Endothelial cell of umbilical vein (primary cell): Measurements from ENCODE around the gene PLCG2. TPM values are rescaled to one million over a fixed set of nuclear protein-coding genes. Genes with fewer than 3 reads are reported as not detected.

ENCODE experiments used
- BruUV-seq: library from RNA; stranded (reverse); fragments of 400-500 nt; replicated peaks from 2 replicates; lab custom pipeline; 2021; lab: Mats Ljungman, UMichigan
- CTCF ChIA-PET: fragments of 300-600, 350-600 bp; sonication (Branson Sonifier 250); formaldehyde crosslinking; loops from one replicate; lab custom pipeline; 2021; ENCODE audit warnings: antibody characterized with exemption, inconsistent platforms; lab: Charles Lee
- POLR2A ChIA-PET: fragments of 300-600, 350-600 bp; sonication (Branson Sonifier 250); formaldehyde crosslinking; loops from one replicate; lab custom pipeline; 2021; ENCODE audit warnings: antibody characterized with exemption, inconsistent platforms; lab: Charles Lee
- DNase-seq: peaks from one replicate; pipeline ENCODE4 v3.0.0-alpha.2; 2011; ENCODE audit warnings: low read depth, low spot score
- FAIRE-seq: peaks from 2 replicates; lab custom pipeline; 2011; peaks lifted over from hg19 to GRCh38; lab: Jason Lieb, UNC
- H2AFZ ChIP-seq: 2 replicates; pipeline ENCODE4 v1.6.0; 2012; ENCODE audit warnings: low read depth, low read length, control low read depth, inconsistent platforms
- H3K27ac ChIP-seq: 2 replicates; pipeline ENCODE4 v1.5.1; 2011; ENCODE audit warnings: low read depth, mild to moderate bottlenecking, control low read depth, low read length, moderate library complexity; ENCODE audit not compliant: insufficient read depth
- H3K27me3 ChIP-seq, 2 experiments: 2 replicates each; pipeline versions ENCODE4 v1.6.0 to v1.6.1; 2011; ENCODE audit warnings: low read length in 2 of 2, mixed read lengths in 1 of 2; ENCODE audit not compliant: control insufficient read depth in 2 of 2, insufficient read depth in 2 of 2
- H3K36me3 ChIP-seq, 2 experiments: 2 replicates in 1 of 2; 3 replicates in 1 of 2; pipeline ENCODE4 v1.5.1; 2011; ENCODE audit warnings: low read length in 2 of 2, mild to moderate bottlenecking in 1 of 2, moderate library complexity in 1 of 2; ENCODE audit not compliant: control insufficient read depth in 2 of 2, insufficient read depth in 2 of 2; ENCODE audit errors: extremely low read depth in 1 of 2
- H3K4me1 ChIP-seq: 3 replicates; pipeline ENCODE4 v1.5.1; 2011; ENCODE audit warnings: mild to moderate bottlenecking, low read length; ENCODE audit not compliant: control insufficient read depth, insufficient read depth; ENCODE audit errors: extremely low read depth
- H3K4me2 ChIP-seq: 2 replicates; pipeline ENCODE4 v1.6.1; 2011; ENCODE audit warnings: low read length, control low read depth, mixed read lengths; ENCODE audit not compliant: insufficient read depth
- H3K4me3 ChIP-seq, 3 experiments: fragments of 200-600 bp in 1 of 3; sonication (generic), shearing (Covaris generic) in 1 of 3; replicated peaks in 1 of 3; 2 replicates each; pipeline ENCODE4 v1.5.1; 2011 to 2016; ENCODE audit warnings: control low read depth in 3 of 3, low read length in 3 of 3, mild to moderate bottlenecking in 2 of 3, inconsistent platforms in 1 of 3, low read depth in 1 of 3, moderate library complexity in 1 of 3; ENCODE audit not compliant: insufficient read depth in 1 of 3
- H3K79me2 ChIP-seq: 2 replicates; pipeline ENCODE4 v1.6.0; 2012; ENCODE audit warnings: low read length, inconsistent platforms; ENCODE audit not compliant: control insufficient read depth, insufficient read depth
- H3K9ac ChIP-seq: replicated peaks from 2 replicates; pipeline ENCODE3; 2011; ENCODE audit warnings: low read length, control low read depth; ENCODE audit not compliant: insufficient read depth; ENCODE audit errors: extremely low read depth
- H3K9me1 ChIP-seq: replicated peaks from 3 replicates; pipeline ENCODE4 v1.6.0; 2011; ENCODE audit warnings: mild to moderate bottlenecking, low read length; ENCODE audit not compliant: control insufficient read depth, insufficient read depth; ENCODE audit errors: extremely low read depth
- H3K9me3 ChIP-seq: replicated peaks from 2 replicates; pipeline ENCODE4 v1.5.1; 2012; ENCODE audit warnings: low read length, inconsistent platforms; ENCODE audit not compliant: control insufficient read depth, insufficient read depth
- H4K20me1 ChIP-seq: replicated peaks from 2 replicates; pipeline ENCODE3; 2011; ENCODE audit warnings: mild to moderate bottlenecking, low read length; ENCODE audit not compliant: control insufficient read depth, insufficient read depth; ENCODE audit errors: extremely low read depth
- CTCF ChIP-seq, 2 donors: IDR thresholded peaks; 1 replicate in 1 of 2; 2 replicates in 1 of 2; pipeline ENCODE4 v1.5.1; 2011; ENCODE audit warnings: low read length in 2 of 2, mild to moderate bottlenecking in 2 of 2, moderate library complexity in 2 of 2, control low read depth in 1 of 2, inconsistent platforms in 1 of 2, low read depth in 1 of 2; ENCODE audit not compliant: insufficient read depth in 1 of 2; ENCODE audit errors: extremely low read depth in 1 of 2
- EZH2 ChIP-seq: IDR thresholded peaks from 2 replicates; pipeline ENCODE4 v1.6.1; 2012; ENCODE audit warnings: borderline replicate concordance, low read depth, mild to moderate bottlenecking, moderate library complexity, low read length, inconsistent platforms; ENCODE audit not compliant: severe bottlenecking
- FOS ChIP-seq: IDR thresholded peaks from 2 replicates; pipeline ENCODE4 v1.6.1; 2011; ENCODE audit warnings: mild to moderate bottlenecking, low read length, moderate library complexity, borderline replicate concordance; ENCODE audit not compliant: insufficient read depth
- GATA2 ChIP-seq: IDR thresholded peaks from 2 replicates; pipeline ENCODE4 v1.7.0; 2011; ENCODE audit warnings: low read depth, mild to moderate bottlenecking, moderate library complexity, mixed read lengths, low read length; ENCODE audit not compliant: insufficient read length, insufficient read depth
- JUN ChIP-seq: IDR thresholded peaks from 2 replicates; pipeline ENCODE4 v1.6.1; 2011; ENCODE audit warnings: borderline replicate concordance, low read depth; ENCODE audit not compliant: insufficient read length, insufficient read depth
- MYC ChIP-seq: IDR thresholded peaks from one replicate; pipeline ENCODE4 v1.6.1; 2011; ENCODE audit warnings: mild to moderate bottlenecking, low read depth, low read length
- POLR2A ChIP-seq: IDR thresholded peaks from 2 replicates; pipeline ENCODE4 v1.6.1; 2012; ENCODE audit warnings: low read depth, mild to moderate bottlenecking, control low read depth, low read length
- POLR2AphosphoS5 ChIP-seq: IDR thresholded peaks from 2 replicates; pipeline ENCODE4 v1.6.1; 2012; ENCODE audit warnings: low read depth, mild to moderate bottlenecking, control low read depth, low read length, moderate library complexity; ENCODE audit not compliant: insufficient read depth
- dilution Hi-C: fragments of 300-500 bp; cut with MboI; formaldehyde crosslinking; loops from one replicate; pipeline ENCODE4 v1.15.0; 2019; ENCODE audit warnings: low sequenced_read_pairs; ENCODE audit not compliant: extremely low pct_ligation_motif_present
- intact Hi-C: fragments of 100-400 bp; cut with micrococcal nuclease; formaldehyde crosslinking; loops from one replicate; pipeline ENCODE4 v1.10.0; 2022
- polyA plus RNA-seq, 4 experiments: library from polyadenylated mRNA; depleted of rRNA in 3 of 4; stranded (reverse) in 3 of 4; unstranded in 1 of 4; fragments of >200 nt; gene quantifications; 2 replicates each; pipeline versions ENCODE4 v1.2.1 to v1.2.3, GENCODE V29; 2011 to 2012; ENCODE audit warnings: missing spikeins in 1 of 4
- total RNA-seq: library from RNA; stranded (reverse); gene quantifications from 2 replicates; pipeline ENCODE4 v1.2.3, GENCODE V29; 2021
- TF ChIP-seq, protein P1 (sequence below): IDR thresholded peaks from 2 replicates; pipeline ENCODE4 v1.6.1; 2011; ENCODE audit not compliant: insufficient read depth, insufficient read length

PLCG2 gene
- total and polyA plus RNA-seq, 2 donors (not counting 3 experiments of a cell fraction or from before 2014, with no cell fraction given): 10.8 to 13.6 TPM

GRCh38 chr16:82007189-82007588 lies 228.1 kb downstream of the PLCG2 start:
- no peak for DNase-seq
- Histone ChIP-seq H4K20me1 (no peaks in the 10 kb centered on the region), H3K9me1 (no peaks in the 10 kb centered on the region), H3K9me3 (peaks cover 4% of the 10 kb centered on the region), H3K27ac (no peak overlapping the region), H3K9ac (no peak overlapping the region), H3K4me2 (no peak overlapping the region), H3K27me3 (peaks cover 3 to 10% of the 10 kb centered on the region in 2 experiments), H3K4me3 (no peak overlapping the region), H3K79me2 (no peaks in the 10 kb centered on the region), H2AFZ (no peak overlapping the region), H3K4me1 (peaks cover 12% of the 10 kb centered on the region), H3K36me3 (no peaks in the 10 kb centered on the region)
- POLR2A ChIA-PET: no interaction called here
- no peak for TF ChIP-seq FOS
- TF ChIP-seq POLR2A: no peak
- TF ChIP-seq GATA2: no peak
- TF ChIP-seq MYC: no peak
- TF ChIP-seq JUN: no peak
- TF ChIP-seq CTCF (IDR thresholded peaks at IDR 0.05; ENCODE audit: extremely low read depth in 1 of 2, insufficient read depth in 1 of 2, low read depth in 1 of 2, low read length in 2 of 2): no peak
- TF ChIP-seq EZH2: no peak
- no peak for TF ChIP-seq POLR2AphosphoS5
- TF ChIP-seq, protein P1, sequence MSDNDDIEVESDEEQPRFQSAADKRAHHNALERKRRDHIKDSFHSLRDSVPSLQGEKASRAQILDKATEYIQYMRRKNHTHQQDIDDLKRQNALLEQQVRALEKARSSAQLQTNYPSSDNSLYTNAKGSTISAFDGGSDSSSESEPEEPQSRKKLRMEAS: no peak
- FAIRE-seq: no peak
- dilution Hi-C loops: no loop called here
- intact Hi-C loops: no loop called here
- CTCF ChIA-PET: interaction anchor here (0.9 to 1.2 kb wide), 2 partner anchors 9 to 10 kb away, joined by 5 read pairs; no protein-coding TSS in a partner anchor
- BruUV-seq: no TSS peak
